SH-SY5Y (cell line): Measurements from ENCODE around the gene TRIM65.

ENCODE experiments used
- GATA2 ChIP-seq: IDR thresholded peaks from 2 replicates; pipeline ENCODE4 v1.6.1; 2011; ENCODE audit warnings: mild to moderate bottlenecking, low read depth, low read length
- GATA3 ChIP-seq: IDR thresholded peaks from 2 replicates; pipeline ENCODE4 v1.6.1; 2011; ENCODE audit warnings: low read depth, mild to moderate bottlenecking, low read length, moderate library complexity

The TRIM65 gene

DNA sequence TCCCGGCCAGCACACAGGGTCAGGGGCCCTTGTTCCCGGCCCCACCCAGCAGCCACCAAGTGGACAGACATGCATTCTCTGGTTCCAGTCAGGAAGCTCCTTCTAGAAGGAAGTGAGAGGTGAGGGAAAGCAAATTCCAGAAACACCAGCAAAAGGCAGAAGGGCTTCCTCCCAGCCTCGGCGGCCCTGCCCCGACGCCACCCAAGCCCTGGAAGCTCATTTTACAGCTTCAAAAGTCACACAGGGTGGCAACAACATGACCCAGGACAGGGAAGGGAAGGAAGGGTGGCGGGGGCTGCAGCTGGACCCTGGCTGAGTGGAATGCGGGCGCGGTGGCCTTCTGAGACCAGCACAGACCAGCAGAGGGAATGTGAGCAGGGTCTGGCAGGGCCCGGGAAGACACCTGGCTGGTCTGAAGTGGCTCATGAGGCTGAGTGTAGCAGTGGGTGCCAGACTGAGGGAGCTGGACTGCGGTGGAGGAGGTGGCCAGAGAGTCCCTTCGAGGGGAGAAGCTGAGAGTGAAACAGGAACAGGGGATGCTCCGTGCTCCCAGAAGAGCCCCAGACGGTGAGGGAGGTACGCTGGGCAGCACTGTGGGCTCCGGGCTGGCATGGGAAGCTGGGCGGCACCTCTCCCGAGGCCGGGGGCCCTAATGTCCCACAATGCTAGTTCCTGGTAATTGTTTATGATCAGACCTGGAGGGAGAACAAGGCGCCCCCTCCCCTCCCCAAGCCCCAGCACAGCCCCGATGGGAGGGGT, 50.6 kb downstream of the TRIM65 start:
- TF ChIP-seq GATA2, result no peak
- TF ChIP-seq GATA3, result no peak

DNA sequence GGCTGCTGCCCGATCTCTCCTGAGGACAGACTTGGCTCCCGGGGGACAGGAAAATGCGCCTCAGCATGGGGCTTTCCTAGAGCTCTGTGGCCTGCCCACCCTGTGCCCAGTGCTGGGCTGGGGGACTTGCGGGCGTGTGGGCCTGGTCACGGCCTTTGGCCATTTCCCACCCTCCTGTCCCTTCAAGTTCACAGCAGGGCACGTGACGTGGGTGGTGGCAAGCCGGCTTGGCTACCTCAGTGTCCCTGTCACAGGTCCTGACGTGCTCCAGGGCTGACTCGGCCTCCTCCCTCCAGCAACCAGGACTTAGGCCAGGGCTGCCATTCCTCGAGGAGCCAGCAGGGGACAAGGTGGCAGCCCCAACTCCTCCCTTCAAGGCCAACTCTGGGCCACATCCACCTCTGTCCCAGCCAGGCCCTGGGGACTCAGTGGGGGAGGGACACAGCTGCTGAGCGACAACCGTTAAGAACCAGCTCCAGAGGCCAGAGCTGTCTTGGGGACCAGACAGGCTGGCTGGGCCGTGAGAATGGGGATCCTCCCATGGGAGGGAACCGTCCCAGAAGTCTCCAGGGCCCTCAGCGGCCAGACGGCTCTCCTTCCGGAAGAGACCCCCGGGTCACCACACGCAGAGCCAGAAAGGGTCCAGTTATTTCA, 51.6 kb downstream of the TRIM65 start:
- TF ChIP-seq GATA3 (no peak), GATA2 (no peak)

DNA sequence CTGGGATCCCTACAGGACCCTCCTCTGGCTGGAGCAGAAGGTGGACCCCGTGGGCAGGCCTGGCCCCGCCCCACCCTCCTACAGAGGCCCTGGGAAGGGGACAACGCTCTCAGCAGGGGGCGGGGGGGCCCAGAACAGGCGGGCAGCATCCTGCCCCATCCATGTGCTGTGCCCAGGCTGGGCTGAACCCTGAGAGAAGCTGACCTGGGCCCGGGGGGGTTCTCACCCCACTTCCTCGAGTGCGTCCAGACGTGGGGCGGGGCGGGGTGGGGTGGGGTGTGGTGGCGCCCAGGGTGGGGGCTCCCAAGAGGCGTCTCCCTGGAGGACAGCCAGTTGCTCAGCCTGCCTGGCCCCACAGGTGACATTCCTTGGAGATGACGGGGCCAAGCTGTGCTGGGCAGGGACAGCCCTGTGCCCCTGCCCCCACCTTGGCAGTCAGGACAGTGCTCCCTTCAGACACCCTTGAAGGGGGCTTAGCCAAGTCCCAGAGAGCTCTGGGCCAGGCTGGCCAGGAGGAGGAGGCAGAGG, 52.2 kb downstream of the TRIM65 start:
- no peak for TF ChIP-seq GATA3
- no peak for TF ChIP-seq GATA2

DNA sequence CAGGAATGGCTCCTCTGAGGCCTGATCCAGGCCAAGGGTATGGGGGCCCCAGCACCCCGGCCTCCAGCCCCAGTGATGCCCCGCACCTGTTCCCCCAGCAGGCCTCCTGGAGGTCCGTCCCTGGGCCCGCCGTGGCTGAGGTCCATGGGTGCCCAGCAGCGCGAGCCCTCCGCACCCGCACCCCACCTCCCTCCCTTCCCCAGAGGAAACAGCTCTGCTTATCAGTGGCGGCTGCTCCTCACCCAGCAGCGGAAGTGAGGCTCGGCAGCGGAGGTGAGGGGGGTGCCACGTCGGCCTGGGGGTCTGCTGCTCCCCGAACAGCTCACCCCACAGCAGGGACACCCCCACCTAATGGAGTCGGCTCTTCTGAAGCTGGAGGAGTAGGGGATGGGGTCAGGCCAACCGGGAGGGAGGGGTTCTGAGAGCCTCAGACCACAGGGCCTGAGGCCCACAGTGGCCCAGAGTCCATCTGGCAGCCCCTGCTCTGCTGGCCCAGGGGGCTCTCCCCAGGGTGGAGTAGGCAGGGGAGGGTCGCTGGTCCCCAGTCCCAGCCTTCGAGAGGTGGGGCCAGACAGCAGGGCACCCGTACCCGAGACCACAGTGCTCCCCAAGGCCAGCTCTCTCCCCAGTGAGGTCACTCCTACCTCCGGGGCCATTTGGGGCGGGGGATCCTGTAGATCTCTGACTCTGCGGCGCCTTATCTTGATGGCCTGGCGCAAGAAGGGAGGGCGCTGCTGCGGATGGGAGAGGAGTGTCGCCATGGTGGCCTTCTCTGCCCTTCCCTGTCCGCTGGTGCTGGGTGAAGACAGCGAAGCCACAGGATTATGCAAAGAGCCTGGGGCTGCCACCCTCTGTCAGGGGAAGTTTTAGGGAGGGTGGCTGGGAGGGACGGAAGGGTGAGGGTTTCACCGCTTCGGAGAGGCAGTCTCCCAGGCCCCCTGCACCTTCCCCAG, 52.9 kb downstream of the TRIM65 start, which contains the start of gene UNC13D:
Gene UNC13D, minus strand, starts transcription at position 828 of the 953 bp plus-strand sequence. Its CDS starts 67 bp downstream, at position 761.
- TF ChIP-seq GATA3, result no peak
- peak; percentile 97 for TF ChIP-seq GATA2

DNA sequence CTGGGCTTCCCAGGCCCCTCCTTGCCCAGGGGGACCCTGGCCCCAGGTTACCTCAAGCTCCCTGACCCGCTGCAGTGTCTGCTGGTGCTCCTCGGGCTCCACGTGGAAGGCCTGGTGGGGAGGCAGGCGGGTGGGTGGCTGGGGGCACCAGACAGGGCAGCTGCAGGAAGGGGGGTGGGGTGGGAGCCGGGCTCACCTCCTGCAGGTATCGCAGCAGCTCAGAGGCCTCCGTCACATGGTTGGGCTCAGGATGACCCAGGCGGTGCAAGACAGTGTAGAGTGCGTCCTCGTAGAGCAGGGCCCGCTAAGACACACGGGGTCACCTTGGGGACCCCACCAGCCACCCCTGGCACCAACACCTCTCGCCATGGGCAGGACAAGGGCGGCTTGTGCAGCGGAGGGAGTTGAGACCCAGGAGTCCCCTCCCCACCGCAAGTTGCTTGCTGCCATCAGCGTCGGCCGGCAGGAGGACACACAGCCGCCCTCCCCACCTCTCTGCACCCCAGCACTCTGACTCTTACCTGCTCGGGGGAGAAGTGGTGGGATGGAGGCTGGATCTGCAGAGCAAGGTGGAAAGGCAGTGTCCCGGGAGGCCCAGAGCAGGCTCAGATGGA, 53.7 kb downstream of the TRIM65 start:
- TF ChIP-seq GATA2 (no peak), GATA3 (no peak)

DNA sequence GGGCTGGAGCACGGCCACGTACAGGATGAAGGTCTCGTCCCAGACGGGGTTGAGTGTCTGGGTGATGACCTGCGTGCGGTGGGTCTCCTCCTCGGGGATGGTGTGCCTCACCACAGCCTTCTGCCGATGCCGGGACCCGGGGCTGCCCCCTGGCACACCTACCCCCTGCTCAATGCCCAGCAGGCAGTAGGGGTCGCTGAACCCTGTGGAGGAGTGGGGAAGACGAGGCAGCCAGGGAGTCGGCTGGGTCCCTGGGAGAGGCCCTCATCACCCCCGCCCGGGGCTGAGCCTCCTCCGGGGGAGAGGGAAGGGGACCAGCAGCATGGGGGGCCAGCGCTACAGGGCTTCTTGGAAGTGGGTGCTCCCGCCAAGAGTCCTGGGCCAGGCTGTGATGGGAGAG, 54.3 kb downstream of the TRIM65 start:
- TF ChIP-seq GATA2 (no peak), GATA3 (no peak)

DNA sequence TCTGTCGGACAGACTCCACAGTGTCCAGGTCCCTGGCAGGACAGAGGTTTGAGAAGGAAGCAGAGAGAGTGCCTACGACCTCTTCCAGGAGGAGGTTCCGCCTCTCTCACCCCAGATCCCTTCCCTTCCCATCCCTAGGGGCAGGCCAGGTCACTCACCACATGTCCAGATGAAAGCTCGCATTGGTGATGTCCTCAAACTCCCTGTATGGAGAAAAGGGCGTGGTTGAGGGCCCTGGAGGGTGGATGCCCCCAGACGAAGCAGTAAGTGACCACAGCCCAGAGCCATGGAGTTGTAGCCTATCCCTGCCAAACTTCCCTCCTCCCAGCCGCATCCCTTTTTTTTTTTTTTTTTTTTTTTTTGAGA, 56.0 kb downstream of the TRIM65 start:
- TF ChIP-seq GATA3 (no peak), GATA2 (no peak)

DNA sequence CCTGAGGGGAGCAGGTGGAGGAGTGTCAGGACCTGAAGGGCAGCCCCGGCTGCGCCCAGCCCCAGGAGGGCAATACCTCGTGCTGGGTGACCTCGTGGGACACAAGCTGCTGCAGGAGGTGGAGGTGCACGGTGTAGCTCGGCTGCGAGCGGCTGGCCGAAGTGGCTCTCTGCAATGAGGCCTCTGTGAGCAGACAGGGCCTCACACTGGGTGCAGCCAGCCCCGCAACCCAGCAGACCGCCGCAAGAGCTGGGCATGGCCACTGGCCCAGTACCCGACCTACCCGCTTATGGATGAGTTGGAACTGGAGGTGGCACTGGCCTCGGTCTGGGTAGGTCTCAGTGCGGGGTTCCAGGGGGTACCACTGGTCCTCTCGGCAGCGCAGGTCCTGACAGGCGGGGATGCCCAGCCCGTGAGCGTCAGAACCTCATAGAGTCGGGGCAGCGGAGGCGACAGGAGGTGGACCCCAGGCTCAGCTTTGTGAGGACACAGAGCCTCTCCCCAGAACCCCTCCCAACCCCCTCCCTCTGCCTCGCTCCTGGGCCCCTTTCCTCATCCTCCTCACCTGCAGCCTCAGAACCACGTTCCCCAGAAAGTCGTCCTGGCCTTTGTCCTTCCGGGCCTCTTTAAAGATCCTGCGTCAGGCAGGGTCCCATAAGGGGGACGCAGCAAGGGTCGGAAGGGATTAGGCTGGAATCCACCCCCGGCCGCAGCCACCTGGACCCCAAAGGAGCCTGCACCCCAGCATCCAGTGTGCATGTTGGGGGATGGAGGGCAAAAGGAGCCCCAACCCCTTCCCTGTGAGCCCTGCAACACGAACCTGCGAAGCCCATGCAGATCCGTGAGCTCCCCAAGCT, 56.6 kb downstream of the TRIM65 start:
- no peak for TF ChIP-seq GATA2
- TF ChIP-seq GATA3, result no peak
